HG02973 (cell line): ENCODE results near the gene ADGRG6.

Experiments
- ATAC-seq: cut with Tn5 transposase; IDR thresholded peaks from one replicate; pipeline ENCODE4 v1.9.1; 2021; ENCODE audit warnings: moderate library complexity; ENCODE audit not compliant: unreplicated experiment

ADGRG6 gene

GRCh38 chr6:142290851-142291250 is 11.0 kb upstream of the ADGRG6 start:
- no peak for ATAC-seq

GRCh38 chr6:142291512-142291911 is 10.3 kb upstream of the ADGRG6 start:
- ATAC-seq: no peak

- no peak for ATAC-seq
Measured at GRCh38 chr6:142292166-142292924, 9.5 kb upstream of the ADGRG6 start.

- no peak for ATAC-seq
Measured at GRCh38 chr6:142293121-142293520, 8.7 kb upstream of the ADGRG6 start.

GRCh38 chr6:142294679-142295078 is 7.1 kb upstream of the ADGRG6 start:
- ATAC-seq: no peak

GRCh38 chr6:142296975-142297604 is 4.7 kb upstream of the ADGRG6 start:
- ATAC-seq: no peak

- no peak for ATAC-seq
Measured at GRCh38 chr6:142297605-142297995, 4.2 kb upstream of the ADGRG6 start.

- no peak for ATAC-seq
Measured at GRCh38 chr6:142297996-142298753, 3.6 kb upstream of the ADGRG6 start.

GRCh38 chr6:142300302-142300701 is 1.5 kb upstream of the ADGRG6 start:
- ATAC-seq: no peak

GRCh38 chr6:142300758-142301650 is 803 bp upstream of the ADGRG6 start:
- no peak for ATAC-seq

GRCh38 chr6:142302421-142303175 is 791 bp downstream of the ADGRG6 start:
- ATAC-seq: no peak

GRCh38 chr6:142303176-142303533 is 1.3 kb downstream of the ADGRG6 start:
- ATAC-seq: no peak

GRCh38 chr6:142304241-142304640 is 2.4 kb downstream of the ADGRG6 start:
- no peak for ATAC-seq

GRCh38 chr6:142306736-142307135 is 4.9 kb downstream of the ADGRG6 start:
- ATAC-seq: no peak

- ATAC-seq: no peak
Measured at GRCh38 chr6:142307963-142308748, 6.3 kb downstream of the ADGRG6 start.

- no peak for ATAC-seq
Measured at GRCh38 chr6:142309426-142309825, 7.6 kb downstream of the ADGRG6 start.

- no peak for ATAC-seq
Measured at GRCh38 chr6:142313284-142313683, 11.5 kb downstream of the ADGRG6 start.

GRCh38 chr6:142316791-142317368 is 15.1 kb downstream of the ADGRG6 start:
- ATAC-seq: no peak

- no peak for ATAC-seq
Measured at GRCh38 chr6:142318714-142319113, 16.9 kb downstream of the ADGRG6 start.
